ENCODE results near the gene ACOT6. TPM values are rescaled to one million over a fixed set of nuclear protein-coding genes. Genes with fewer than 3 reads are reported as not detected.

ACOT6 gene
- total and polyA plus RNA-seq, 8 donors: not detected

GRCh38 chr14:73663548-73664212, 51.4 kb downstream of the ACOT6 start:
- Histone ChIP-seq H3K4me1 (no peaks in the 10 kb centered on the region), H3K27me3 (no peaks in the 10 kb centered on the region), H3K9me3 (no peaks in the 10 kb centered on the region), H3K27ac (no peak overlapping the region), H3K36me3 (peaks cover 0 to 51% (median 23%) of the 10 kb centered on the region in 4 donors), H3K4me3 (no peak overlapping the region)
- intact Hi-C loops (cut with DNase I; ENCODE audit: low total_unique reads): no loop called here
- TF ChIP-seq EP300 (IDR thresholded peaks at IDR 0.05) (no peak), CTCF (IDR thresholded peaks at IDR 0.05) (no peak)
- DNase-seq: no peak

- Histone ChIP-seq H3K9me3 (no peaks in the 10 kb centered on the region), H3K4me1 (no peaks in the 10 kb centered on the region)
- intact Hi-C loops (cut with DNase I; ENCODE audit: low total_unique reads): no loop called here
Observed at GRCh38 chr14:73665130-73665529, 52.8 kb downstream of the ACOT6 start.

GRCh38 chr14:73666583-73666982, 54.3 kb downstream of the ACOT6 start:
- intact Hi-C loops (cut with DNase I; ENCODE audit: low total_unique reads): no loop called here
- H3K27ac ChIP-seq: no peak overlapping the region
- 85 to 94% (median 93%) methylated on average over 5 of the region's 5 CpGs for WGBS, 5 donors
- no peaks in the 10 kb centered on the region for H3K9me3 ChIP-seq
- H3K4me3 ChIP-seq: no peak overlapping the region
- peaks cover 0 to 43% (median 14%) of the 10 kb centered on the region in 4 donors for H3K36me3 ChIP-seq
- TF ChIP-seq POLR2AphosphoS5 (IDR thresholded peaks at IDR 0.05): no peak
- TF ChIP-seq POLR2A (IDR thresholded peaks at IDR 0.05): no peak
- no peaks in the 10 kb centered on the region for H3K27me3 ChIP-seq
- no peaks in the 10 kb centered on the region for H3K4me1 ChIP-seq
- no peak for DNase-seq

More at GRCh38 chr14:73665130-73665529, 52.8 kb downstream of the ACOT6 start:
- TF ChIP-seq CTCF (IDR thresholded peaks at IDR 0.05): no peak
- no peak for TF ChIP-seq POLR2A (IDR thresholded peaks at IDR 0.05)
- TF ChIP-seq POLR2AphosphoS5 (IDR thresholded peaks at IDR 0.05): no peak
- no peak for TF ChIP-seq EP300 (IDR thresholded peaks at IDR 0.05)
- no peak overlapping the region for H3K27ac ChIP-seq
- DNase-seq: no peak
- H3K27me3 ChIP-seq: no peaks in the 10 kb centered on the region
- no peak overlapping the region for H3K4me3 ChIP-seq
- H3K36me3 ChIP-seq: peaks cover 0 to 49% (median 18%) of the 10 kb centered on the region in 4 donors
- WGBS, 5 donors: 80 to 98% (median 82%) methylated on average over 2 of the region's 2 CpGs

GRCh38 chr14:73667854-73668253, 55.5 kb downstream of the ACOT6 start:
- no peaks in the 10 kb centered on the region for H3K4me1 ChIP-seq
- H3K27me3 ChIP-seq: no peaks in the 10 kb centered on the region
- intact Hi-C loops (cut with DNase I; ENCODE audit: low total_unique reads): no loop called here
- H3K36me3 ChIP-seq: peaks cover 0 to 47% (median 19%) of the 10 kb centered on the region in 4 donors
- H3K9me3 ChIP-seq: no peaks in the 10 kb centered on the region
- TF ChIP-seq POLR2A (IDR thresholded peaks at IDR 0.05) (no peak), CTCF (IDR thresholded peaks at IDR 0.05) (no peak), POLR2AphosphoS5 (IDR thresholded peaks at IDR 0.05) (no peak), EP300 (IDR thresholded peaks at IDR 0.05) (no peak)
- DNase-seq: no peak
- H3K27ac ChIP-seq: no peak overlapping the region
- 87 to 93% (median 91%) methylated on average over 3 of the region's 3 CpGs for WGBS, 5 donors
- no peak overlapping the region for H3K4me3 ChIP-seq

Small RNA genes lying within 50 kb of the gene (small RNA-seq; reads per million reads assigned to genes)
- gene RNU6-240P: 0 reads per million in 4 donors

Other genes starting within 250 kb of the ACOT6 start
- 100 to 1,000 TPM in 2 of 5 donors, 10 to 100 TPM in 3; 43.7 to 135 (median 75.6) TPM for gene NUMB, start 154.0 kb upstream of the ACOT6 start, total RNA-seq
- gene NUMB, start 154.0 kb upstream of the ACOT6 start, polyA plus RNA-seq: 10 to 100 TPM; 26.4 to 43.8 (median 26.6) TPM
- gene RIOX1, start 121.6 kb upstream of the ACOT6 start, total RNA-seq: 10 to 100 TPM in 4 of 5 donors, 1 to 10 TPM in 1; 7.2 to 86.9 (median 25.0) TPM
- 1 to 10 TPM; 5.1 to 6.7 (median 6.7) TPM for gene RIOX1, start 121.6 kb upstream of the ACOT6 start, polyA plus RNA-seq
- gene ACOT1, start 75.4 kb upstream of the ACOT6 start, total RNA-seq: 10 to 100 TPM in 1 of 5 donors, 1 to 10 TPM in 4; 1.3 to 35.0 (median 2.6) TPM
- 1 to 10 TPM; 1.8 to 4.1 (median 3.5) TPM for gene ACOT1, start 75.4 kb upstream of the ACOT6 start, polyA plus RNA-seq
- under 1 TPM in 1 of 5 donors, not detected in 4; 0.18 TPM for gene HEATR4, start 53.6 kb upstream of the ACOT6 start, total RNA-seq
- under 1 TPM in 1 of 3 donors, not detected in 2; 0.19 TPM for gene HEATR4, start 53.6 kb upstream of the ACOT6 start, polyA plus RNA-seq
- gene ACOT2, start 43.3 kb upstream of the ACOT6 start, total RNA-seq: 100 to 1,000 TPM in 1 of 5 donors, 10 to 100 TPM in 3, 1 to 10 TPM in 1; 7.5 to 247 (median 48.5) TPM
- gene ACOT2, start 43.3 kb upstream of the ACOT6 start, polyA plus RNA-seq: 10 to 100 TPM; 18.6 to 26.7 (median 25.1) TPM
- 1 to 10 TPM in 2 of 5 donors, not detected in 3; 1.3 to 1.4 TPM for gene ACOT4, start 20.6 kb upstream of the ACOT6 start, total RNA-seq
- 1 to 10 TPM; 1.4 to 3.5 (median 1.5) TPM for gene ACOT4, start 20.6 kb upstream of the ACOT6 start, polyA plus RNA-seq
- gene DNAL1, start 32.5 kb downstream of the ACOT6 start, total RNA-seq: 10 to 100 TPM in 2 of 5 donors, 1 to 10 TPM in 1, under 1 TPM in 1, not detected in 1; 0.29 to 12.9 (median 7.5) TPM
- gene DNAL1, start 32.5 kb downstream of the ACOT6 start, polyA plus RNA-seq: 1 to 10 TPM; 3.1 to 9.2 (median 7.7) TPM
- gene PNMA1, start 101.9 kb downstream of the ACOT6 start, total RNA-seq: 10 to 100 TPM; 17.9 to 42.3 (median 19.3) TPM
- 10 to 100 TPM; 13.9 to 17.1 (median 15.6) TPM for gene PNMA1, start 101.9 kb downstream of the ACOT6 start, polyA plus RNA-seq
- gene PTGR2, start 239.3 kb downstream of the ACOT6 start, total RNA-seq: 10 to 100 TPM in 1 of 5 donors, 1 to 10 TPM in 3, under 1 TPM in 1; 0.58 to 17.0 (median 7.7) TPM
- gene PTGR2, start 239.3 kb downstream of the ACOT6 start, polyA plus RNA-seq: 1 to 10 TPM; 4.5 to 5.5 (median 4.7) TPM

Data from stomach (tissue), 9 donors.